Superior temporal gyrus (tissue), 1 donor: Measurements from ENCODE around the gene THBS1.

Experiments used
- DNase-seq: peaks from one replicate; pipeline ENCODE4 v3.0.0-alpha.2; 2016; ENCODE audit errors: extremely low spot score

The THBS1 gene

GRCh38 chr15:39629906-39630305, 49.0 kb downstream of the THBS1 start:
- no peak for DNase-seq

- DNase-seq, result no peak
These were observed 50.5 kb downstream of the THBS1 start for GRCh38 chr15:39631357-39631756.

GRCh38 chr15:39638041-39638440, 57.2 kb downstream of the THBS1 start:
- no peak for DNase-seq

- DNase-seq, result no peak
These were observed 58.2 kb downstream of the THBS1 start for GRCh38 chr15:39639037-39639436.

- no peak for DNase-seq
These were observed 59.8 kb downstream of the THBS1 start for GRCh38 chr15:39640665-39641064.

- DNase-seq, result no peak
These were observed 60.5 kb downstream of the THBS1 start for GRCh38 chr15:39641191-39641889.

- no peak for DNase-seq
These were observed 61.2 kb downstream of the THBS1 start for GRCh38 chr15:39642011-39642640.

GRCh38 chr15:39643727-39644126, 62.8 kb downstream of the THBS1 start:
- DNase-seq, result no peak

GRCh38 chr15:39644136-39644535, 63.3 kb downstream of the THBS1 start:
- no peak for DNase-seq

- no peak for DNase-seq
These were observed 64.5 kb downstream of the THBS1 start for GRCh38 chr15:39645138-39645975.

GRCh38 chr15:39645976-39646257, 65.0 kb downstream of the THBS1 start:
- no peak for DNase-seq

GRCh38 chr15:39646425-39646824, 65.5 kb downstream of the THBS1 start:
- no peak for DNase-seq
